Measurements from ENCODE around the gene UTS2. TPM values are rescaled to one million over a fixed set of nuclear protein-coding genes. Genes with fewer than 3 reads are reported as not detected.

UTS2 gene
- total and polyA plus RNA-seq, 2 of the 4 experiments (the other 2 are of a cell fraction), result not detected

DNA sequence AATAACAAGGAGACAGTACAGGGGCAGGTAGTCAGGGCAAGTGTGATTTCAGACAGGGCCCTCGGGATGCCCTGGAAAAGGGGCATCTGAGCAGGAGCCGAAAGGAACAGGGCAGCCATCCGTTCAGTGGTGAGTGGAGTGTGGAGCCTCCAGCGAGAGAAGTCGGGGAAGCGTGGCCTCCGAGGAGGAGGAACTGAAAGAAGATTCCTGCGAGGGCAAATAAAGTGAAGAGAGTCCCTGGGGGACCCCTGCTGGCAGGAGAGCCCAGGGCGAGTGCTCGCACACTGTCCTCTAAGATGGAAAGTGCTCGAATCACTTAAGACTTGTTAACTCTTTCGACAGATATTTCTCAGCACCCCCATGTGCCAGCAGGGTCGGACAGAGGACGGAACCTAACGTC lies 3.5 kb upstream of the UTS2 start:
- H2BK20ac ChIP-seq (ENCODE audit: low read depth, low read length), result no peak overlapping the region
- dilution Hi-C loops (cut with HindIII; ENCODE audit: low sequenced_read_pairs, unreplicated experiment), result no loop called here
- no peak overlapping the region for H3K9ac ChIP-seq (ENCODE audit: low read depth, low read length)
- no peaks in the 10 kb centered on the region for H3K9me3 ChIP-seq (ENCODE audit: control insufficient read depth, insufficient read depth, low read length)
- DNase-seq, result no peak
- intact Hi-C loops (cut with micrococcal nuclease), result no loop called here
- H3K27ac ChIP-seq (ENCODE audit: insufficient read depth, low read length), result no peak overlapping the region
- BruUV-seq (replicated peaks), result no TSS peak
- ChIA-PET CTCF (no interaction called here), POLR2A (ENCODE audit: unreplicated experiment) (no interaction called here)
- H4K91ac ChIP-seq (ENCODE audit: insufficient read depth, low read depth, low read length), result no peak overlapping the region
- H3K4me3 ChIP-seq (ENCODE audit: insufficient read depth, low read depth, low read length), result no peak overlapping the region
- H4K20me1 ChIP-seq (ENCODE audit: insufficient read depth, low read length), result no peaks in the 10 kb centered on the region
- no peaks in the 10 kb centered on the region for H3K4me1 ChIP-seq (ENCODE audit: control insufficient read depth, insufficient read depth, low read length)
- no peak overlapping the region for H3K56ac ChIP-seq (ENCODE audit: extremely low read depth, insufficient read depth, low read length)
- 70% methylated on average over 7 of the region's 15 CpGs; no CpG with 5 or more reads in 1 of the 2 experiments for WGBS, 2 experiments (ENCODE audit: extremely low coverage in 2 of 2, insufficient read length in 1 of 2)
- no peak overlapping the region for H3K18ac ChIP-seq (ENCODE audit: low read depth, low read length)
- no peak overlapping the region for H2AK9ac ChIP-seq (replicated peaks; ENCODE audit: low read depth, low read length, poor library complexity)
- TF ChIP-seq FOS (IDR thresholded peaks at IDR 0.05; ENCODE audit: low read depth, low read length) (no peak), ELK1 (IDR thresholded peaks at IDR 0.05; ENCODE audit: borderline replicate concordance, low read depth, low read length) (no peak), MXI1 (IDR thresholded peaks at IDR 0.05; ENCODE audit: borderline replicate concordance, low read depth, low read length) (no peak), MAFK (IDR thresholded peaks at IDR 0.05; ENCODE audit: low read depth, low read length) (no peak), RFX5 (IDR thresholded peaks at IDR 0.05; ENCODE audit: low read depth, low read length) (no peak), RAD21 (IDR thresholded peaks at IDR 0.05; ENCODE audit: low read length) (no peak), CHD1 (IDR thresholded peaks at IDR 0.05; ENCODE audit: low read depth, low read length) (no peak), CEBPB (IDR thresholded peaks at IDR 0.05; ENCODE audit: low read depth, low read length) (no peak), MAZ (IDR thresholded peaks at IDR 0.05; ENCODE audit: borderline replicate concordance, low read depth, low read length) (no peak), POLR2A (IDR thresholded peaks at IDR 0.05; ENCODE audit: low read depth, low read length) (no peak), BHLHE40 (IDR thresholded peaks at IDR 0.05; ENCODE audit: low read depth, low read length) (no peak), SMC3 (IDR thresholded peaks at IDR 0.05; ENCODE audit: low read depth, low read length) (no peak), RCOR1 (IDR thresholded peaks at IDR 0.05; ENCODE audit: insufficient replicate concordance, low read length) (no peak), NFE2L2 (IDR thresholded peaks at IDR 0.05; ENCODE audit: low read depth, low read length) (no peak), CTCF (conservative IDR thresholded peaks at IDR 0.05; ENCODE audit: low read depth, low read length) (no peak)
- TF ChIP-seq, protein P1, sequence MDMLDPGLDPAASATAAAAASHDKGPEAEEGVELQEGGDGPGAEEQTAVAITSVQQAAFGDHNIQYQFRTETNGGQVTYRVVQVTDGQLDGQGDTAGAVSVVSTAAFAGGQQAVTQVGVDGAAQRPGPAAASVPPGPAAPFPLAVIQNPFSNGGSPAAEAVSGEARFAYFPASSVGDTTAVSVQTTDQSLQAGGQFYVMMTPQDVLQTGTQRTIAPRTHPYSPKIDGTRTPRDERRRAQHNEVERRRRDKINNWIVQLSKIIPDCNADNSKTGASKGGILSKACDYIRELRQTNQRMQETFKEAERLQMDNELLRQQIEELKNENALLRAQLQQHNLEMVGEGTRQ (IDR thresholded peaks at IDR 0.05; ENCODE audit: low read depth, low read length), result no peak
- no peaks in the 10 kb centered on the region for H3K36me3 ChIP-seq (ENCODE audit: control insufficient read depth, insufficient read depth, low read length)
- no peak overlapping the region for H2BK120ac ChIP-seq (ENCODE audit: low read depth, low read length)
- no peak overlapping the region for H2BK15ac ChIP-seq (ENCODE audit: low read depth, low read length)
- no peak overlapping the region for H2AFZ ChIP-seq (replicated peaks; ENCODE audit: low read length, poor library complexity)
- no peak for ATAC-seq (ENCODE audit: low read depth)
- H3K23ac ChIP-seq (ENCODE audit: low read depth, low read length), result no peak overlapping the region
- no peak overlapping the region for H4K5ac ChIP-seq (ENCODE audit: low read depth, low read length)
- no peaks in the 10 kb centered on the region for H3K79me1 ChIP-seq (ENCODE audit: low read depth in 1 of 2, low read length in 2 of 2)
- H2AK5ac ChIP-seq (ENCODE audit: low read depth, low read length), result no peak overlapping the region
- H4K8ac ChIP-seq (ENCODE audit: low read depth in 2 of 2, low read length in 2 of 2), result no peak overlapping the region
- H3K9me1 ChIP-seq (ENCODE audit: insufficient read depth, low read length), result 0 out of 2 replicates have a peak, but pooled peaks cover 1% of the 10 kb centered on the region
- H3K4me2 ChIP-seq (ENCODE audit: low read depth, low read length), result no peak overlapping the region
- H3K27me3 ChIP-seq (ENCODE audit: control insufficient read depth, insufficient read depth, low read length), result no peaks in the 10 kb centered on the region; the same call in 1 of the 2 replicates
- in situ Hi-C loops (cut with MboI; ENCODE audit: low sequenced_read_pairs), result no loop called here
- no peak overlapping the region for H2BK5ac ChIP-seq (ENCODE audit: low read depth, low read length, poor library complexity, severe bottlenecking)
- no peak overlapping the region for H3K4ac ChIP-seq (ENCODE audit: low read depth, low read length)
- H3K14ac ChIP-seq (replicated peaks; ENCODE audit: low read depth, low read length), result no peak overlapping the region
